ENCODE data around the gene GALNT9.

DNA sequence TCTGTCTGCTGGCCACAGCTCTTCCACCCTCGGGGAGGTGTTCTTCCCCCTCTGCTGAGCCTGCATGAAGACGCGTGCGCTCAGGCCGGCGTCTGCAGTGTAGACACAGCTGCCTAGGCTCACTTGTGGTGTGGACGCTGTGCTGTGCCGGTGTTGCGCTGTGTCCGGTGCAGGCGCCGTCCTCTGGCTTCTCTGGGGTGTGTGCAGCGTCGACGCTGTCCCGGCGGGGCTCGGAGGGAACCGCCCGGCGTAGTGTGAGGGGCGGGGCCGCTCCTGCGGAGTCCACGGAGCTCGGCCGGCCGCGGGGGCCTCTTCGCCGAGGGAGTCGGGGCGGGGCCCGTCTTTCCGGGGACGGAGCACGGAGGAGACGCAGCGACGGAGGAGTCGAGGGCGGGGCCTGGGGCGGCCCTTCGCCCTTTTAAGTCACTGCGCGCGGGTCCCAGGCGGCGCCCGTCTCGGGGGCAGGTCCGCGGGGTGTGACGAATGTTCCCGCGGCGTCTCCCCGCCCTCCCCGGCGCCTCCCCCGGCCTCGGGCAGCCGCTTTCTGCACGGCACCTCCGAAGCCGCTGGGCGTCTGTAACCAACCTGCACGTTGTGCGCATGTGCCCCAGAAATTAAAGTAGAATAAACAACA lies 139.9 kb downstream of the GALNT9 start:
- TF ChIP-seq EZH2 (IDR thresholded peaks at IDR 0.05; ENCODE audit: low read length, missing control alignments), result no peak
- TF ChIP-seq, protein P1, sequence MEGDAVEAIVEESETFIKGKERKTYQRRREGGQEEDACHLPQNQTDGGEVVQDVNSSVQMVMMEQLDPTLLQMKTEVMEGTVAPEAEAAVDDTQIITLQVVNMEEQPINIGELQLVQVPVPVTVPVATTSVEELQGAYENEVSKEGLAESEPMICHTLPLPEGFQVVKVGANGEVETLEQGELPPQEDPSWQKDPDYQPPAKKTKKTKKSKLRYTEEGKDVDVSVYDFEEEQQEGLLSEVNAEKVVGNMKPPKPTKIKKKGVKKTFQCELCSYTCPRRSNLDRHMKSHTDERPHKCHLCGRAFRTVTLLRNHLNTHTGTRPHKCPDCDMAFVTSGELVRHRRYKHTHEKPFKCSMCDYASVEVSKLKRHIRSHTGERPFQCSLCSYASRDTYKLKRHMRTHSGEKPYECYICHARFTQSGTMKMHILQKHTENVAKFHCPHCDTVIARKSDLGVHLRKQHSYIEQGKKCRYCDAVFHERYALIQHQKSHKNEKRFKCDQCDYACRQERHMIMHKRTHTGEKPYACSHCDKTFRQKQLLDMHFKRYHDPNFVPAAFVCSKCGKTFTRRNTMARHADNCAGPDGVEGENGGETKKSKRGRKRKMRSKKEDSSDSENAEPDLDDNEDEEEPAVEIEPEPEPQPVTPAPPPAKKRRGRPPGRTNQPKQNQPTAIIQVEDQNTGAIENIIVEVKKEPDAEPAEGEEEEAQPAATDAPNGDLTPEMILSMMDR (conservative IDR thresholded peaks at IDR 0.05 in 1 of 2, IDR thresholded peaks at IDR 0.05 in 1 of 2; ENCODE audit: low read depth in 1 of 2, low read length in 2 of 2), result no peak
